ENCODE measurements around the gene PLPP4.

DNA sequence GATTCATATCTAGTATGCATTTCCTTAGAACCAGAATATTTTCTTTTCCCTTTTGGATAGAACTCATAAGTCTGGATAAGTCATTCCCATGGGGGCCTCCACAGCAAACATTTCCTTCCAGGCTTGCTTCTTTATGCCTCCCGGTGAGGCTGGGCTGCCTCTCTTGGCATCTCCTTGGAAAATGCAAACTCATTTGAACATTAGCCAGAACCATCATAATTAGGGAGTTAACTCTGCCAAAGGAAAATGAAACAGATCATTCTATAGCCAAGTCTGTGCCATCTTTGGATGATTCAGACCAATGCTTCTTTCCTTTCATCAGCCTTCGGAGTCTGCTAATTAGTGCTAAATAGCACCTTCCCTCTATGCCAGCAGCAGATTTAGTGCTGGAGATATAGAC, 81.1 kb downstream of the PLPP4 start:
- TF ChIP-seq, protein P1, sequence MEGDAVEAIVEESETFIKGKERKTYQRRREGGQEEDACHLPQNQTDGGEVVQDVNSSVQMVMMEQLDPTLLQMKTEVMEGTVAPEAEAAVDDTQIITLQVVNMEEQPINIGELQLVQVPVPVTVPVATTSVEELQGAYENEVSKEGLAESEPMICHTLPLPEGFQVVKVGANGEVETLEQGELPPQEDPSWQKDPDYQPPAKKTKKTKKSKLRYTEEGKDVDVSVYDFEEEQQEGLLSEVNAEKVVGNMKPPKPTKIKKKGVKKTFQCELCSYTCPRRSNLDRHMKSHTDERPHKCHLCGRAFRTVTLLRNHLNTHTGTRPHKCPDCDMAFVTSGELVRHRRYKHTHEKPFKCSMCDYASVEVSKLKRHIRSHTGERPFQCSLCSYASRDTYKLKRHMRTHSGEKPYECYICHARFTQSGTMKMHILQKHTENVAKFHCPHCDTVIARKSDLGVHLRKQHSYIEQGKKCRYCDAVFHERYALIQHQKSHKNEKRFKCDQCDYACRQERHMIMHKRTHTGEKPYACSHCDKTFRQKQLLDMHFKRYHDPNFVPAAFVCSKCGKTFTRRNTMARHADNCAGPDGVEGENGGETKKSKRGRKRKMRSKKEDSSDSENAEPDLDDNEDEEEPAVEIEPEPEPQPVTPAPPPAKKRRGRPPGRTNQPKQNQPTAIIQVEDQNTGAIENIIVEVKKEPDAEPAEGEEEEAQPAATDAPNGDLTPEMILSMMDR (IDR thresholded peaks at IDR 0.05), result no peak
- TF ChIP-seq POLR2A (IDR thresholded peaks at IDR 0.05) (no peak), EP300 (IDR thresholded peaks at IDR 0.05) (no peak)

Measured in ovary (tissue), 3 donors.